Thyroid gland (tissue), 4 donors: Measurements from ENCODE around the gene PRSS27.

ENCODE experiments used
- CTCF ChIP-seq, 6 experiments: fragments of 200-600 bp in 3 of 6; fragments of 450-650 bp in 3 of 6; sonication (generic) in 3 of 6; IDR thresholded peaks; one replicate each; pipeline ENCODE4 v1.5.1; 2016 to 2019; ENCODE audit warnings: antibody characterized with exemption in 6 of 6, mild to moderate bottlenecking in 2 of 6, inconsistent platforms in 1 of 6, moderate library complexity in 1 of 6
- POLR2A ChIP-seq, 2 donors: fragments of 450-650 bp; IDR thresholded peaks; one replicate each; pipeline ENCODE4 v1.6.1; 2017; ENCODE audit warnings: antibody characterized with exemption in 2 of 2, mild to moderate bottlenecking in 2 of 2, moderate library complexity in 1 of 2

- TF ChIP-seq CTCF (IDR thresholded peaks at IDR 0.05) (no peak), POLR2A (IDR thresholded peaks at IDR 0.05) (no peak)
Observed at GRCh38 chr16:2702438-2702825, 17.6 kb downstream of the PRSS27 start.
